Nephron progenitor cell (in vitro differentiated cells): Measurements from ENCODE around the gene TUT4.

Source experiments
- DNase-seq: peaks from one replicate; pipeline ENCODE4 v3.0.0; 2021
- H3K27ac Mint-ChIP-seq: 2 replicates; pipeline ENCODE4 v1.8.0; 2021; ENCODE audit warnings: mild to moderate bottlenecking, moderate library complexity, mixed read lengths
- H3K27me3 Mint-ChIP-seq: 2 replicates; pipeline ENCODE4 v1.8.0; 2021; ENCODE audit warnings: mild to moderate bottlenecking, low read depth, mixed read lengths; ENCODE audit not compliant: poor library complexity
- H3K36me3 Mint-ChIP-seq: 2 replicates; pipeline ENCODE4 v1.8.0; 2021; ENCODE audit warnings: low read depth, mixed read lengths
- H3K4me1 Mint-ChIP-seq: 2 replicates; pipeline ENCODE4 v1.8.0; 2021; ENCODE audit warnings: mixed read lengths
- H3K4me3 Mint-ChIP-seq: 2 replicates; pipeline ENCODE4 v1.8.0; 2021; ENCODE audit warnings: mild to moderate bottlenecking, moderate library complexity, mixed read lengths
- H3K9me3 Mint-ChIP-seq: 2 replicates; pipeline ENCODE4 v1.8.0; 2021; ENCODE audit warnings: mild to moderate bottlenecking, moderate library complexity, mixed read lengths
- TF ChIP-seq, protein P1 (sequence below): fragments of 200-600 bp; sonication (generic); IDR thresholded peaks from 2 replicates; pipeline ENCODE4 v1.5.0; 2021; ENCODE audit warnings: antibody characterized with exemption

The TUT4 gene

DNA sequence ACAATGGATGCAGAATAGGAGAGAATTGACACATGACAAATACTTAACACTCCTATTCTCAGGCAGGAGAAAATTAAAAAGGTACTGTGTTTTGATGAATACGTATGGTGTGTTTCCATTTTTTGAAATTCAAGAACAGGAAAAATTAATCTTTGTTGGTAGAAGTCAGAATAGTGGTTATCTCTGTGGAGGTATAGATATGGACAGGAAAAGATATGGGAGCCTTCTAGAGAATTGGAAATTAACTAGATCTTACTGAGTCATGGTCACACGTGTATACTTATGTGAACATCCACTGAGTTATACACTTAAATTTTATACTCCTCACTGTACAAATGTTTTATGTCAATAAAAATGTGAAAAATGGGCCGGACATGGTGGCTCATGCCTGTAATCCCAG lies 9.9 kb upstream of the TUT4 start:
- Mint-ChIP-seq H3K27me3 (peaks cover 3% of the 10 kb centered on the region), H3K27ac (no peak overlapping the region), H3K4me3 (no peak overlapping the region), H3K36me3 (peaks cover 5% of the 10 kb centered on the region), H3K4me1 (peaks cover 9% of the 10 kb centered on the region), H3K9me3 (peaks cover 13% of the 10 kb centered on the region)
- no peak for DNase-seq
- TF ChIP-seq, protein P1, sequence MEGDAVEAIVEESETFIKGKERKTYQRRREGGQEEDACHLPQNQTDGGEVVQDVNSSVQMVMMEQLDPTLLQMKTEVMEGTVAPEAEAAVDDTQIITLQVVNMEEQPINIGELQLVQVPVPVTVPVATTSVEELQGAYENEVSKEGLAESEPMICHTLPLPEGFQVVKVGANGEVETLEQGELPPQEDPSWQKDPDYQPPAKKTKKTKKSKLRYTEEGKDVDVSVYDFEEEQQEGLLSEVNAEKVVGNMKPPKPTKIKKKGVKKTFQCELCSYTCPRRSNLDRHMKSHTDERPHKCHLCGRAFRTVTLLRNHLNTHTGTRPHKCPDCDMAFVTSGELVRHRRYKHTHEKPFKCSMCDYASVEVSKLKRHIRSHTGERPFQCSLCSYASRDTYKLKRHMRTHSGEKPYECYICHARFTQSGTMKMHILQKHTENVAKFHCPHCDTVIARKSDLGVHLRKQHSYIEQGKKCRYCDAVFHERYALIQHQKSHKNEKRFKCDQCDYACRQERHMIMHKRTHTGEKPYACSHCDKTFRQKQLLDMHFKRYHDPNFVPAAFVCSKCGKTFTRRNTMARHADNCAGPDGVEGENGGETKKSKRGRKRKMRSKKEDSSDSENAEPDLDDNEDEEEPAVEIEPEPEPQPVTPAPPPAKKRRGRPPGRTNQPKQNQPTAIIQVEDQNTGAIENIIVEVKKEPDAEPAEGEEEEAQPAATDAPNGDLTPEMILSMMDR: no peak

DNA sequence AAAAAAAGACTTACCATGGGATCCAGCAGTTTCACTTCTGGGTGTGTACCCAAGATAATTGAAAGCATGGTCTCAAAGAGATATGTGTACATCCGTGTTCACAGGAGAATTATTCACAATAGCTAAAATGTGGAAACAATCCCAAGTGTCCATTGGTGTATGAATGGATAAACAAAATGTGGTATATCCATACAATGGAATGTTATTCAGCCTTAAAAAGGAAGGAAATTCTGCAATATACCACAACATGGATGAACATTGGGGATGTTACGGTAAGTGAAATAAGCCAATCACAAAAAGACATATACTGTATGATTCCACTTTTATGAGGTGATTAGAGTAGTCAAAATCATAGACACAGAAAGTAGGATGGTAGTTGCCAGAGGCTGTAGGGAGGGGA lies 7.0 kb upstream of the TUT4 start:
- DNase-seq: no peak
- Mint-ChIP-seq H3K27ac (no peak overlapping the region), H3K4me3 (no peak overlapping the region), H3K27me3 (peaks cover 3% of the 10 kb centered on the region), H3K36me3 (peaks cover 5% of the 10 kb centered on the region), H3K9me3 (peaks cover 13% of the 10 kb centered on the region), H3K4me1 (peaks cover 18% of the 10 kb centered on the region)
- TF ChIP-seq, protein P1: no peak

DNA sequence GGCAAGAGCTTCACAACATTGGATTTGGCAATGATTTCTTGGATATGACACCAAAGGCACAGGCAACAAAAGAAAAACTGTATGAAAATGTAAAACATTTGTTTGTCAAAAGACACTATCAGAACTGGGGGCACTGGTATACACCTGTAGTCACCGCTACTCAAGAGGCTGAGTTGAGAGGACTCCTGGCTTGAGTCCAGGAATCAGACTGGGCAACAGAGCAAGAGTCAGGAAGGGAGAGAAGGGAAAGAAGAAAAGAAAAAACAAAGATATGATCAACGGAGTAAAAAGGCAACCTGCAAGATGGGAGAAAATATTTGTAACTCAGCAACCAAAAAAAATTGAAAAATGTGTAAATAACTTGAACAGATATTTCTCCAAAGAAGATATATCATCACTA lies 6.0 kb upstream of the TUT4 start:
- Mint-ChIP-seq H3K4me1 (peaks cover 27% of the 10 kb centered on the region), H3K4me3 (no peak overlapping the region), H3K36me3 (peaks cover 5% of the 10 kb centered on the region), H3K9me3 (peaks cover 13% of the 10 kb centered on the region), H3K27me3 (peaks cover 7% of the 10 kb centered on the region), H3K27ac (no peak overlapping the region)
- no peak for DNase-seq
- TF ChIP-seq, protein P1: no peak

DNA sequence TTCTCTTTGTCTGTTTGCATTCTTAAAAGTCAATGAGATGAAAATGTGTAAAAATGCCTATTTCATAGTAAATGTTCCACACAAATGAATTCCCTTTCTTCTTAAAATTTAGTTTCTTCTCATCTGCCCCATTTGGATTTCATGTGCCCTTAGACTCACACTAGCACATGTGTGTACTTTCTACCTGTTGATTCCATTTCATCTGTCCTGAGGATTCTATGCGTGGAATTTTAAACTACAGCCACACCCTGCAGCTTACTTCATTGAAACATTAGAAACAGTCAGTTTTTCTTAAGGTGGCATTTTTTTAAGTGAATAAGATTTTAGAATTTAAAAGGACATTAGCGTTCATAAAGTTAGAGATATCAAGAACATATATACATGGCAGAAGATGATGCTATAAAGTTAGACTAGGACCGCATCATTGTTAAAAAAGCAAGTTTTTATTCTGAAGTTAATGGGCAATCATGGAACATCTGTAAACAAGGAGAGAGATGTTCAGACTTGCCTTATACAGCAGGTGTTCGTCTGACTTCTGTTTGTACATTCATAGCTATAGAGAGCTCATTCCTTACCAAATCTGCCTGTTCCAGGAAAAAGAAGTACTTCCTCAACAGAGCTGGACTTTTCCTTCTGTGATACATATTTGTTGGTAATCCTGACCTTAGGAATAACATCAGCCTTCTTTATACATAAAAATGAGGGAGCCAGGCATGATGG lies 3.9 kb upstream of the TUT4 start:
- peaks cover 5% of the 10 kb centered on the region for H3K36me3 Mint-ChIP-seq
- H3K27me3 Mint-ChIP-seq: peaks cover 7% of the 10 kb centered on the region
- peaks cover 13% of the 10 kb centered on the region for H3K9me3 Mint-ChIP-seq
- H3K27ac Mint-ChIP-seq: no peak overlapping the region
- no peak for DNase-seq
- TF ChIP-seq, protein P1: no peak
- no peak overlapping the region for H3K4me3 Mint-ChIP-seq
- peaks cover 30% of the 10 kb centered on the region for H3K4me1 Mint-ChIP-seq

DNA sequence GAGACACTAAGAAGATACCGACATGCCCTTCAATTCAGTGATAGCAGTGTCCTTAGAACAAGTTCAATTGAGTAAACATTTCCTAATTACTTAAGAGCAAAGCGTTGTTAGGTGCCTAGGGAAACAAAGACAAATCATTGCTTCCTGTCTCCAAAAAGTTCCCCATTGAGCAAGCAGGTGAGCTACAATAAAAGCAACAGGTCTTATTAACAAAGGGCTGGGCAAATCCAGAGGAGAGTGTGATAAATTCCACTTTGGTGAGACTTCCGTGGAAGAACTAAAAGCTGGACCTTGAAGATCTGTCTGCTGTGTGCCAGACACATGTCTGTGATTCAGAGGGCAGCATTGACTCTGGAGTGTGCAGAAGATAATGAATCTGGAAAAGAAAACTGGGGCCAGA lies 1.9 kb upstream of the TUT4 start:
- Mint-ChIP-seq H3K4me3 (peak overlapping the region; percentile 89), H3K36me3 (peaks cover 5% of the 10 kb centered on the region), H3K27me3 (peaks cover 4% of the 10 kb centered on the region), H3K4me1 (peaks cover 40% of the 10 kb centered on the region), H3K9me3 (peaks cover 8% of the 10 kb centered on the region), H3K27ac (peak overlapping the region; percentile 79)
- DNase-seq: no peak
- TF ChIP-seq, protein P1: no peak

DNA sequence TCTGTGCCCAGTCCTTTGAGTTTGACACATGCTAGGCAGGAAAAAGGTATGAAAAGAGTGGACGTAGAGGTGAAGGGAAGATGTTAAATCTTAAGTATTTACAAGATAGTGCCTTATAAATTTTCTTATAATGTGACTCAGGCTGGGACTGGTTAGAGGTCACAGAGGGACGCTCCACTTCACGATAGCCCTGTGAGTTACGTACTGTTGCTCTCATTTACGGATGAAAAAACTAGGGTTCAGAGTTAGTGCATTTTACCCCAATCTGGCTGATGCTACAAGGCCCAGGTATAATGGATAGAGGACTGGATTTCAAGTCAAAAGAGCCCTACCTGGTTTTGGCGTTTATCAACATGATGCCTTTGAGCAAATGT lies 1.4 kb upstream of the TUT4 start:
- peaks cover 4% of the 10 kb centered on the region for H3K27me3 Mint-ChIP-seq
- peaks cover 45% of the 10 kb centered on the region for H3K4me1 Mint-ChIP-seq
- TF ChIP-seq, protein P1: no peak
- DNase-seq: no peak
- peak overlapping the region; percentile 89 for H3K4me3 Mint-ChIP-seq
- peaks cover 7% of the 10 kb centered on the region for H3K36me3 Mint-ChIP-seq
- H3K27ac Mint-ChIP-seq: peak overlapping the region; percentile 79
- peaks cover 6% of the 10 kb centered on the region for H3K9me3 Mint-ChIP-seq
